GM18499 (cell line): ENCODE results near the gene SNRPB.
A peak's percentile ranks its signal among the peaks of the same experiment; 100 is the strongest.
"Not testable (repeated sequence)": the region's sequence is repeated elsewhere in the genome, so short reads cannot be mapped to it uniquely, and the experiment has no call there.

Experiments
- ATAC-seq: cut with Tn5 transposase; IDR thresholded peaks from one replicate; pipeline ENCODE4 v1.9.1; 2021; ENCODE audit warnings: moderate number of reproducible peaks; ENCODE audit not compliant: insufficient read depth, unreplicated experiment

The SNRPB gene

GRCh38 chr20:2470423-2471193 is at the start of gene SNRPB:
SNRPB (minus strand) TSS chr20:2470789; CDS start chr20:2470690, 99 bp downstream.
- ATAC-seq = peak; percentile 95

GRCh38 chr20:2519115-2519809 is 48.7 kb upstream of the SNRPB start:
- ATAC-seq = no peak

GRCh38 chr20:2518558-2518957 is 48.0 kb upstream of the SNRPB start:
- ATAC-seq = no peak

GRCh38 chr20:2518096-2518495 is 47.5 kb upstream of the SNRPB start:
- ATAC-seq = no peak

- ATAC-seq = no peak
These were observed 45.8 kb upstream of the SNRPB start for GRCh38 chr20:2516399-2516798.

GRCh38 chr20:2515203-2515602 is 44.6 kb upstream of the SNRPB start:
- no peak for ATAC-seq

- ATAC-seq = no peak
These were observed 39.2 kb upstream of the SNRPB start for GRCh38 chr20:2509794-2510193.

GRCh38 chr20:2509468-2509781 is 38.8 kb upstream of the SNRPB start:
- ATAC-seq = no peak

GRCh38 chr20:2508631-2509467 is 38.3 kb upstream of the SNRPB start, which contains the start of gene ZNF343:
ZNF343 (minus strand) TSS chr20:2508915; CDS start chr20:2493895, 15,020 bp downstream.
- ATAC-seq = peak; percentile 64

GRCh38 chr20:2507875-2508630 is 37.5 kb upstream of the SNRPB start:
- ATAC-seq = no peak

GRCh38 chr20:2507464-2507863 is 36.9 kb upstream of the SNRPB start:
- no peak for ATAC-seq

GRCh38 chr20:2506426-2506825 is 35.8 kb upstream of the SNRPB start:
- ATAC-seq = not testable (repeated sequence)

GRCh38 chr20:2504803-2505202 is 34.2 kb upstream of the SNRPB start:
- ATAC-seq = not testable (repeated sequence)

GRCh38 chr20:2502808-2503384 is 32.3 kb upstream of the SNRPB start:
- not testable (repeated sequence) for ATAC-seq

GRCh38 chr20:2485661-2486060 is 15.1 kb upstream of the SNRPB start:
- ATAC-seq = no peak

- ATAC-seq = no peak
These were observed 14.5 kb upstream of the SNRPB start for GRCh38 chr20:2485080-2485479.

- no peak for ATAC-seq
These were observed 12.9 kb upstream of the SNRPB start for GRCh38 chr20:2483504-2483903.

GRCh38 chr20:2480381-2480780 is 9.8 kb upstream of the SNRPB start:
- no peak for ATAC-seq

GRCh38 chr20:2476742-2477615 is 6.4 kb upstream of the SNRPB start:
- ATAC-seq = no peak
